Erythroblast (primary cell): ENCODE measurements around the gene USP2.

Experiments
- GATA1 ChIP-seq: IDR thresholded peaks from 2 replicates; pipeline ENCODE4 v1.6.1; 2011; ENCODE audit warnings: low read depth, mild to moderate bottlenecking, control low read depth, low read length, moderate library complexity
- POLR2A ChIP-seq: IDR thresholded peaks from 2 replicates; pipeline ENCODE4 v1.6.1; 2011; ENCODE audit warnings: mild to moderate bottlenecking, low read length

DNA sequence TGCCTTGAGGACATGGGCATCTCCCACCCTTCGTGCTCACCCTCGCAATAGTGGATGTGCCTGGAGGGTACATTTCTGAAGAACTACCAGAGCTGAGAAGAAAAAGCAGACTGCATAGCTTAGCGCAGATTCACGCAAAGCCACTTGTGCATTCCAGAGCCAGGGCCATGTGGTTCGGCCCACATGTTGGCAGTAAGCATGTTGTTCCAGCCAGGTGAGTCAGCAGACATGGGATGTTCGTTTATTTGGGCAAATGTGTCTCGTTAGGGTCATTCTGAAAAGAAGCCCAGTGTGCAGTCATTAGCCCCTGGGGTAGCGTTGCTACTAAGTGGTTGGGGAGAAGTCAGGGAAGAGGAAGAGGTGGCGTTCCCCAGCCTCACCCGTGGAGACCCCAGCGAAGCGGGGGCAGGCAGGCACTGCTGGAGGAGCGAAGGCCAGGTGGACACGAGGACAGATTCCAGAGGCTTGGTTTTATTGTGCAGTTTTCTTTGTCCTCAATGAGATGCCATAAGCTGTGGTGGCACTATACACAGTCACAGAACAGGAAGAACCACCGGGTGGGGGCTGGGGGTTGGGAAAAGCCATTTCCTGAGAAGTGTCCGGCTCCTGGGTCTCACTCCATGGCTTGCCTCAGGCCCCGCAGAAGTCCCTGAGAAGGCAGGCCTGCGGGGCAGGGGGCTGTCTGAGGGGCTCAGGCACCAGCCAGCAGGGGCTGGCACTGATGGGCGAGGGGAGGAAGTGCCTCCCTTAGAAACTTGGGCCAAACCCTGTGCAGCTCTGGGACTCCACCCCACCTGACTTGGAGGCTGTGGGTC lies 36.4 kb upstream of the USP2 start:
- TF ChIP-seq POLR2A (no peak), GATA1 (no peak)
